NCI-H2196 treated with DMSO at 0.1 percent for 48 hours (cell line): ENCODE data around the gene KDM6B.
"Not testable (repeated sequence)": the region's sequence is repeated elsewhere in the genome, so short reads cannot be mapped to it uniquely, and the experiment has no call there.

Source experiments
- DNase-seq: peaks from one replicate; lab custom pipeline; 2025; ENCODE audit not compliant: unreplicated experiment; lab: John Stamatoyannopoulos, UW

Gene KDM6B, protein sequence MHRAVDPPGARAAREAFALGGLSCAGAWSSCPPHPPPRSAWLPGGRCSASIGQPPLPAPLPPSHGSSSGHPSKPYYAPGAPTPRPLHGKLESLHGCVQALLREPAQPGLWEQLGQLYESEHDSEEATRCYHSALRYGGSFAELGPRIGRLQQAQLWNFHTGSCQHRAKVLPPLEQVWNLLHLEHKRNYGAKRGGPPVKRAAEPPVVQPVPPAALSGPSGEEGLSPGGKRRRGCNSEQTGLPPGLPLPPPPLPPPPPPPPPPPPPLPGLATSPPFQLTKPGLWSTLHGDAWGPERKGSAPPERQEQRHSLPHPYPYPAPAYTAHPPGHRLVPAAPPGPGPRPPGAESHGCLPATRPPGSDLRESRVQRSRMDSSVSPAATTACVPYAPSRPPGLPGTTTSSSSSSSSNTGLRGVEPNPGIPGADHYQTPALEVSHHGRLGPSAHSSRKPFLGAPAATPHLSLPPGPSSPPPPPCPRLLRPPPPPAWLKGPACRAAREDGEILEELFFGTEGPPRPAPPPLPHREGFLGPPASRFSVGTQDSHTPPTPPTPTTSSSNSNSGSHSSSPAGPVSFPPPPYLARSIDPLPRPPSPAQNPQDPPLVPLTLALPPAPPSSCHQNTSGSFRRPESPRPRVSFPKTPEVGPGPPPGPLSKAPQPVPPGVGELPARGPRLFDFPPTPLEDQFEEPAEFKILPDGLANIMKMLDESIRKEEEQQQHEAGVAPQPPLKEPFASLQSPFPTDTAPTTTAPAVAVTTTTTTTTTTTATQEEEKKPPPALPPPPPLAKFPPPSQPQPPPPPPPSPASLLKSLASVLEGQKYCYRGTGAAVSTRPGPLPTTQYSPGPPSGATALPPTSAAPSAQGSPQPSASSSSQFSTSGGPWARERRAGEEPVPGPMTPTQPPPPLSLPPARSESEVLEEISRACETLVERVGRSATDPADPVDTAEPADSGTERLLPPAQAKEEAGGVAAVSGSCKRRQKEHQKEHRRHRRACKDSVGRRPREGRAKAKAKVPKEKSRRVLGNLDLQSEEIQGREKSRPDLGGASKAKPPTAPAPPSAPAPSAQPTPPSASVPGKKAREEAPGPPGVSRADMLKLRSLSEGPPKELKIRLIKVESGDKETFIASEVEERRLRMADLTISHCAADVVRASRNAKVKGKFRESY (N-terminal part only)

DNA sequence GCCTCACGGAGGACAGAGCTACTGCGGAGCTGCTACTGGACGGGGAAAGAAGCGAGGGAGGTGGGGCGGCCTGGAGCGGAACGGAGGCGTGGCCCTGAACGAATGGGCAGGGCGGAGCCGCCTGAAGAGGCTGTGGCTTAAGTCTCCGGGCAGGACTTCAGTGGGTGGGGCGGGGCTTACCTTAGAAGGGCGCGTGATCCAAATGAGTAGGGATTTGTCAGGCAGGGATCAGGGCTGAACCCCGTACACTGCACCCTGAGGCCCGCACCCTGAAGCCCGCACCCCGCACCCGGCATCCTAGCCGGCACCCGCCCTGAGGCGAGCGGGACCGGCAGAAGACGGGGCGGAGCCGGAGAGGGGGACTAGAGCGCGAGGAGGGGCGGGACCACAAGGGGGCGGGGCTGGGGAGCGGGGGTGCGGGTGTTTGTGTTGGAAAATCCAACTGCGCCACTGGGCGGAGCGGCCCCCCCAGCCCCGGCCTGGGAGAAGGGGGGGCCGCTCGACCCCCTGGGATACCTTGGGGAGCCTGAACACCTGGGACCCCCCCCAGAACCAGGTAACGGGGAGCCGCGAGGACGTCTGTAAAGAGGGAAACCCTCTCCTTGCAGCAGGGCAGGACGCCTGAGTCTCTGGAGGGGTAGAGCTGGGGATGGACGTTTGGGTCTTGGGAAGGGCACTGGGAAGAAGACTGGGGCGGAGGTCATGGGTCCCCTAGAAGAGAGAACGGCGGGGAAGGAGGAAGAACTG is at the start of gene KDM6B:
TSS of gene KDM6B (plus strand) at position 423 of the 747 bp plus-strand sequence. CDS start 11,338 bp downstream, outside the sequence.
- DNase-seq: peak; percentile 44

DNA sequence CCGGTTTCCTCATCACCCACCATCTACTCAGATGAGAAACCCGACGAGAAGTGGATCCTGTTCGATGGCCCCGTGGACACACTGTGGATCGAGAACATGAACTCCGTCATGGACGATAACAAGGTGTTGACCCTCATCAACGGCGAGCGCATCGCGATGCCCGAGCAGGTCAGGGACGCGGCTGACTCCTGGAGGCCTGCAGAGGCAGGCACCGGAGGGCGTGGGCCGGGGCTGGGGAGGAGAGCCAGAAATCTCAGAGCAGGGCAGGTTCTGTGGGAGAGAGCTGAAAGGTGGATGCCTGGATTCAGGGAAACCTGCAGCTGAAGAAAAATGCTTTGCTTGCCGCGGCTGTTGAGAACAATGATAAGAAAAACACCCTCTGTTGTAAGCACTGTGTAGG is 47.2 kb upstream of the KDM6B start:
- no peak for DNase-seq

DNA sequence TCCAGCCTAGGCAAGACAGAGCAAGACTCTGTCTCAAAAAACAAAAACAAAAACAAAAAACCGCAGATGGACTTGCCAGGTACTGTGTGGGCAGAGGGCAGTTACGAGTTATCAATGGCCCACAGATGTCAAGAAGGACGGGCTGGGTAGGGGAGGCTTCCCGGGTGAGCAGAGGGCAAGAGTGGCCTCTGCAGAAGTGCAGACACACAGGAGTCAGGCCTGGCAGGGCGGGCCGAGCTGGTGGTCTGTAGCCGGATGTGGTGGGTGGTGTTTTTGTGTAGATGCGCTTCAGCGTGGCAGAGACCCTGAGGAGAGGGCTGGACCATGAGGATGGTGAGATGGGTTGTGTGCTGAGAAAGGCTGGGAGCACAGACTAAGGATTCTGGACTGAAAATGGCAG is 44.9 kb upstream of the KDM6B start:
- no peak for DNase-seq

DNA sequence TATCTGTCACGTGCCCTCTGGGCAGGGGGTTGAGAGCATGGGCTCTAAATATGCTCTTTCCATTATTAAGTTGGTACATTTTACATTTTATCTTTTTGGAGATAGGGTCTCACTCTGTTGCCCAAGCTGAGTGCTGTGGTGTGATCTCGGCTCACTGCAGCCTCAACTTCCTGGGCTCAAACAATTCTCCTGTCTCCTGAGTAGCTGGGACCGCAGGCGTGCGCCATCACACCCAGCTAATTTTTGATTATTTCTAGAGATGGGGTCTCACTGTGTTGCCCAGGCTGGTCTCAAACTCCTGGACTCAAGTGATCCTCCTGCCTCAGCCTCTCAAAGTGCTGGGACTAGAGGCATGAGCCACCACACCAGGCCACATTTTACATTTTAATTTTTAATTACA is 43.9 kb upstream of the KDM6B start:
- DNase-seq: no peak

DNA sequence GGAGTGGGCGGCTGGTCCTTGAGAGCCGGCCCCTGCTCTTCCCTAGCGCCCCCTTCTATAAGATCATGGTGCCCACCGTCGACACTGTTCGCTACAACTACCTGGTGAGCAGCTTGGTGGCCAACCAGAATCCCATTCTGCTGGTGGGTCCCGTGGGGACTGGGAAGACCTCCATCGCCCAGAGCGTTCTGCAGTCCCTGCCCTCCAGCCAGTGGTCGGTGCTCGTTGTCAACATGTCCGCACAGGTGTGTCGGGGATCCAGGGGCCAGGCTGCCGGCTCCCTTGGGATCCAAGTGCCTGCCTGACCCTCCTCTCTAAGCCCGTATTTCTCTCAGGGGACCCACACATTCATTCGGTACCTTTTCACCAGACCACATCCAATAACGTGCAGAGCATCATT is 41.4 kb upstream of the KDM6B start:
- DNase-seq: no peak

DNA sequence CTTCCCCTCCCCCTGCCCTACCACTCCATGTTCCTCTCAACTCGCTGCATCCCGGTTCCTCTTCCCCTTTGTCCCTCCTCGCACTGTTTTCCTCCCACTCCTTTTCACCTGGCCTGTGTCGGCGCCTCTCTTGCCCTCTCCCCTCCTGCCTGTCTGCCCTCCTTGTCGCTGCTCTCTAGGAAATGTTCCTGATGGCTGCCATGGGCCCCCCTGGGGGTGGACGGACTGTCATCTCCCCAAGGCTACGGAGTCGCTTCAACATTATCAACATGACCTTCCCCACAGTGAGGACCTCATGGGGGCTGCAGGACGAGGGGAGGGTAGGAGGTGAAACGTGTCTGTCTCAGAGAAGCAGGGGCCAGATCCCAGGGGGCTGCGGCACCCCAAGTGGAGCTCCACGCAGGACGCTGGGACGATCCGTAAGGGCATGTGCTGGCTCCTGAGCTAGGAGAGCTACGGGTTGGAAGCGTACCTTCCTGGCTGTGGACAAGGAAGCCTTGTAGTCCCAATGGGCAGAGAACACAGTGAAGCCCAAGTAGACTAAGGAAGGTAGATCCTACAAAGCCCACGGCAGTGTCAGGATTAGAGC is 39.8 kb upstream of the KDM6B start:
- no peak for DNase-seq

DNA sequence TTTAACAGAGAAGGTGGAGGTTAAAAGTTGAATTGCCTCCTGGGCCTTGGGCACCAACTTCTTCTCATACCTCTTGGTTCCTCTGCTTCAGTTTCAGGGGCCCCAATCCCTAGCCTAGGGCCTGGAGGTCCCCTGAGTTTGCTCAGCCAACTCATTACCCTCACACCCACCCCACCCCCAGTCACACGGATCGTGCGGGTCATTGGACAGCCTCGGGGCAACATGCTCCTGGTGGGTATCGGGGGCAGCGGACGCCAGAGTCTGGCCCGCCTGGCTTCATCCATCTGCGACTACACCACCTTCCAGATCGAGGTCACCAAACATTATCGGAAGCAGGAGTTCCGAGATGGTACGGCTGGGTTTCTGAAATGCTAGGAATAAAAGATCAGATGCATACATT is 36.0 kb upstream of the KDM6B start:
- DNase-seq: no peak

DNA sequence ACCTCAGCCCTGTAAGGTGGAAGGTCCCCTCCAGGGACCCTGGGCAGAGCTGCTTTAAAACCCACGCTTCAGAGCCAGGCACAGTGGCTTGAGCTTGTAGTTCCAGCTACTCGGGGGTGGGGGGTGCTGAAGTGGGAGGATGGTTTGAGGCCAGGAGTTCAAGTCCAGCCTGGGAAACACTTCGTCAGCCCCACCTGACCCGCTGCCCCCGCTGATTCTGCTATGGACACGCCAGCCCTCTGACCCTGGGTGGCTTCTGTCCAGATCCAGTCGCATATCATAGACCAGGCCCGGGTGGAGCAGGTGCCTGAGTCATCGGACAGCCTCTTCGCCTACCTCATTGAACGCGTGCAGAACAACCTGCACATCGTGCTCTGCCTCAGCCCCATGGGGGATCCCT is 35.2 kb upstream of the KDM6B start:
- DNase-seq: no peak

DNA sequence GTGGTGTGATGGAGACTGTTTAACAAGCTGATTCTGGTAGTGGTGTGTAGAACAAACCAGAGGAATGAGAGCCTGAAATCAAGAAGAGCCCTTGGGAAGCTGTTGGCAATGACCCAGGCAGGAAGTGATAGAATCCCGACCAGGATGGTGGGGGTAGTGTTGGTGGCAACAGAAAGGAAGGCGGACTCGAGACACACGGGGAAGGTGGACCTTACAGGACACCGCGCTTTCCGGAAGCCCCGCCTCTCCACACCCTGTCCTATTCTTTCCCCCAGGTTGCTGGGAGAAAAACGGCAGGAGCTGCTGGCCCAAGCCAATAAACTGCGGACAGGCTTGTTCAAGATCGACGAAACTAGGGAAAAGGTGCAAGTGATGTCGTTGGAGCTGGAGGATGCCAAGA is 30.0 kb upstream of the KDM6B start:
- DNase-seq: peak; percentile 83

DNA sequence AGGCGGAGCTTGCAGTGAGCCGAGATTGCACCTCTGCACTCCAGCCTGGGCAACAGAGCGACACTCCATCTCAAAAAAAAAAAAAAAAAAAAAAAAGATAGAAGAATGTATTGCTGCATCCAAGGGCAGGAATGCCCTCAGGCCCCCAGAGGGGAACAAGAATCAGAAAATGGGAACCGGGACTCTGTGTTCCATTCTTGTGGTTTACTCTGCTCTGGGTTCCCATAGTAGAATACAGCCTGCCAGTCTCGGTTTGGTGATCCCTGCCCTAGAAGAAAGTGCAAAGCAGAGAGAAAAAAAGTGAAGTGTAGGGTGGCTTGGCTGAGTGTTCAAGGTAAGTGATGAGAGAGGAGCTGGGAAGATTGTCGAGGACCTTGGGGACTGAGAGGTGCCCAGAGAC is 27.4 kb upstream of the KDM6B start:
- DNase-seq: no peak

DNA sequence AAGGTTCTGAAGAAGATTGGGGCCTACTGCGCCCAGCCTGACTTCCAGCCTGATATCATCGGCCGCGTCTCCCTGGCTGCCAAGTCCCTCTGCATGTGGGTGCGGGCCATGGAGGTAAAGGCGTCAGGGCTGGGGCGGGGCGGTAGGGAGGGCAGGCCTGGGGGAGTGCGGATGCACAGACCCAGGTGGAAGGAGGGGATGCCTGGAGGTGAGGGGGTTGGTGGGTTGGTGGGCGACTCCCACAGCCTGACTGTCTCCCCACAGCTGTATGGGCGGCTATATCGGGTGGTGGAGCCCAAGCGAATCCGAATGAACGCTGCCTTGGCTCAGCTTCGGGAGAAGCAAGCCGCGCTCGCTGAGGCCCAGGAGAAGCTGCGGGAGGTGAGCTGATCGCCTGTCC is 26.8 kb upstream of the KDM6B start:
- DNase-seq: no peak

DNA sequence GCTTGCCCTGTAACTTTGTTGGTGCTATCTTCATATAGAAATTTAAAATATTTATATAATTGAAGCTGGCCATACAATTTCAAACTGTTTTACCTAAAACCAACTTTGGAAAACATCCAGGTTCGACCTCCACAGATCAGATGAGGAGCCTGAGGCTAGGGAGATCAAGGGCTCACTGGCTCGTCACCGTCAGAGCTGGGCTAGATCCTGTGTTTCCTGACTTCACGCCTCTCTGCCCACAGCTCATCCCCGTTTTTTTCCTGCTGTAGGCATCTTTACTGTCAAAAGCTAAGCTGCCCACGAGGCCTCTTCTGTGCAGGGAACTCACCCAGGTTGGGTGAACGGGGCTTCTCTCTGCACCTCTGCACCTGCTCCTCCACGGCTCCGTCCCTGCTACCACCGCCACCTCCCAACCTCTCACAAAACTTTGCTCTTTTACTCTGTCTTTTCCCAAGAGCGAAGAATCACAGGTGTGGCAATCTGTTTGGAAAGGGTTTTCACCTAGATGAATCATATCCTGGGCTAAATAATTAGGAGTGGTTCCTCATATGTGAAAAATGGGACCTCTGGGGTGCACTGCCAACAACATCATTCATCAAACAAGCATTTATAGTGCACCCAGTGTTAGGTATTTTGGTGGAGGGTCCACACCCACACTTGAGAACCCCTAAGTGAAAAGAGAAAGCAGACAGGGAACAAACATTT is 24.8 kb upstream of the KDM6B start:
- DNase-seq: no peak

DNA sequence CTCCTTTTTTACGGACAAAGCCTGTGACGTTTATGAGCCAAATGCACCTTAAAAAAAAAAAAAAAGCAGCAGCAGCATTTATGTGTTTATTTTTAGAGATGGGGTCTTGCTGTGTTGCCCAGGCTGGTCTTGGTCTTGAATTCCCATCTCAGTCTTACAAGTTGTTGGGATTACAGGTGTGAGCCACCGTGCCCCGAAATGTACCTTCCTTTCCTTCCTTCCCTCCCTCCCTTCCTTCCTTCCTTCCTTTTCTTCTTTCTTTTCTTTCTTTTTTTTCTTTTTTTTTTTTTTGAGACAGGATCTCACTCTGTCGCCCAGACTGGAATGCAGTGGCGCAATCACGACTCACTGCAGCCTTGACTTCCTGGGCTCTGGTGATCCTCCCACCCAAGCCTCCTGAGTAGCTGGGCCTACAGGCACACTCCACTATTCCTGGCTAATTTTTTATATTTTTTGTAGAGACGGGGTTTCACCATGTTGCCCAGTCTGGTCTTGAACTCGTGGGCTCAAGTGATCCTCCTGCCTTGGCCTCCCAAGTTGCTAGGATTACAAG is 24.1 kb upstream of the KDM6B start:
- DNase-seq: not testable (repeated sequence)

DNA sequence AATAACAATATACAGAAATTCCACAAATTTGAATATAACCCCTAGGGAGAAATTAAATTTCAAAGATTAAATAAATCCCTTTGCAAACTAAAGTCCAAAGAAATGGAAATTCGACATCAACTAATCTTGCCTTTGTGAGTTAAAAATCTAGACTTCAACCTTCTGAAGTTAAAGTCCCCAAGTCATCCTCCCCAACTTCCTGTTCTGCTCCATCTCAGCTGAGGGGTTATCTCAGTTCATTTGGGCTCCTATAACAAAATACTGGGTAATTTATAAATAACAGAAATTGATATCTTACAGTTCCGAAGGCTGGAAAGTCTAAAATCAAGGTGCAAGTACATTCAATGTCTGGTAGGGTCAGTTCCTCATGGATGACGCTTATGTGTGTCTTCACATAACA is 22.8 kb upstream of the KDM6B start:
- DNase-seq: no peak

DNA sequence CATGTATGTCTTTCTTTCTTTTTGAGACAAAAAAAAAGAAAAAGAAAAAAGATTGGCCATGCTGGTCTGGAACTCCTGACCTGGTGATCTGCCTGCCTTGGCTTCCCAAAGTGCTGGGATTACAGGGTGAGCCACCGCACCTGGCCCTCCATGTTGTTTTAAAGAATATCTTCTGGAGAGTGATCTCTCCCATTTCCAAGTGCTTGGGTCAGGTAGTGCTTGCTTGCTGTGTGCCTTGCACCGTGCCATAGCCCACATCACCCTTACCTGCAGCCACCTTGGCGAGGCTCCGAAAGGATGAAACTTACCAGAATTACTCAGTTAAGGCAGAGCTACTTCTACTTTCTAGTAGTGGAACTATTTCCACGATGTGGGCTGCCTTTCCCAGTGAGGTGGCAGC is 19.0 kb upstream of the KDM6B start:
- DNase-seq: no peak

DNA sequence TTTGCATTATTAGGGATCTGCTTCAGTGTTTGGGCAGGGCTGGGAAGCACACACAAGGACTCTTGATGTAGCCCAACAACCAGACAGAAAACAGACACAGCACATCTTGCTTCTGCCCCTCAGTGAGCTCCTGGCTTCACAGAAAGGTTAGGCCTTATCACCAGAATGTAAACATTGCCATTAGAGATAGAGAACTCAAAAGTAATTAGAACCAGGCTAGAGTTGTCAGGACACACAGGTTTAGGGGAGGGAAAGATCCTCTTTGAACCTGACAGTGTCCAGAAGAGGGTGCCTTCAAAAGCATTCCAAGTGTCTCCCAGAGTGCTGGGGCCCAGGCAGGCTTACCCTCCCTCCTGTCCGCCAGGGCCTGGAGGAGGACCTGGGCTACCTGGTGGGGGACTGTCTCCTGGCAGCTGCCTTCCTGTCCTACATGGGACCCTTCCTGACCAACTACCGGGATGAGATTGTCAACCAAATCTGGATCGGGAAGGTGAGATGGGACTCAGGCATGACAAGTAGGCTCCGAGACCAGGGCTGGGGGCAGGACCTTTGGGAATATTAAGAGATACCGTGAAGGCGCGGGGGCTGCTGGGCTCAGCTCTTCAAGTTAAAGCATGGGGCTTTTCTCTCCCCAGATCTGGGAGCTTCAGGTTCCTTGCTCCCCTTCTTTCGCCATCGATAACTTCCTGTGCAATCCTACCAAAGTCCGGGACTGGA is 16.9 kb upstream of the KDM6B start:
- no peak for DNase-seq

DNA sequence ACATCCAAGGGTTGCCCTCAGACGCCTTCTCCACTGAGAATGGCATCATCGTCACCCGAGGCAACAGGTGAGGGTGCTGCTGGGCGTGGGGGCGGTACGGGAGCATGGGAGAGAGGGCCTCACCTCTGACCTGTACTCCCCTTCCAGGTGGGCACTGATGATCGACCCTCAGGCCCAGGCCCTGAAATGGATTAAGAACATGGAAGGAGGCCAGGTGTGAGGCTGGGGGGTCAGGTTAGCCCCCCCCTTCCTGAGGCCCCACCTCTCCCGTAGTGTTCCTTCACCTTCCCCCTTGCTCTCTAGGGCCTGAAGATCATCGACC is 16.4 kb upstream of the KDM6B start:
- no peak for DNase-seq

DNA sequence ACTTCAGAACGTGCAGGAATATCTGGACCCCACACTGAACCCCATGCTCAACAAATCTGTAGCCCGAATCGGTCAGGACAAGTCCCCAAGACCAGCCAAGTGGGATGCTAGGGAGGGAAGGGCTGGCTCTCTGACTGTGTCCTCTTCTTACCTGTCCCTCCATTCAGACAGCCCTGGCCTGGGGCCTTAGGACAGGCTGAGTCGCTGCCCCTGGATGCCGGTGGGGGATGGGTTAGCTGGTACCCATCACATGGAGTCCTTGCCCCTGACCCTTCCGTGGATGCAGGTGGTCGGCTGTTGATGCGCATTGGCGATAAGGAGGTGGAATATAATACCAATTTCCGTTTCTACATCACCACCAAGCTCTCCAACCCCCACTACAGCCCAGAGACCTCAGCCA is 16.0 kb upstream of the KDM6B start:
- no peak for DNase-seq
